Neural progenitor cell (in vitro differentiated cells): ENCODE measurements around the gene PRSS27. TPM values are rescaled to one million over a fixed set of nuclear protein-coding genes. Genes with fewer than 3 reads are reported as not detected.

ENCODE experiments used
- DNase-seq: peaks from one replicate; pipeline ENCODE4 v3.0.0-alpha.2; 2016; ENCODE audit warnings: low spot score
- H2AFZ ChIP-seq: fragments of 200-600 bp; sonication (generic); replicated peaks from 2 replicates; pipeline ENCODE4 v1.6.1; 2016; ENCODE audit warnings: antibody characterized with exemption
- H3F3A ChIP-seq: fragments of 200-600 bp; sonication (generic); 2 replicates; pipeline ENCODE4 v1.6.1; 2016; ENCODE audit warnings: antibody characterized with exemption, low read depth
- H3K27ac ChIP-seq: fragments of 200-600 bp; sonication (generic); 2 replicates; pipeline ENCODE4 v1.5.1; 2016; ENCODE audit warnings: mild to moderate bottlenecking
- H3K27me3 ChIP-seq: fragments of 200-600 bp; sonication (generic); 2 replicates; pipeline ENCODE4 v1.6.1; 2016; ENCODE audit warnings: mild to moderate bottlenecking, moderate library complexity
- H3K36me3 ChIP-seq: fragments of 200-600 bp; sonication (generic); 2 replicates; pipeline ENCODE4 v1.5.1; 2016
- H3K4me1 ChIP-seq: fragments of 200-600 bp; sonication (generic); 2 replicates; pipeline ENCODE4 v1.6.1; 2016; ENCODE audit warnings: mixed run types
- H3K4me2 ChIP-seq: fragments of 200-600 bp; sonication (generic); 2 replicates; pipeline ENCODE4 v1.6.1; 2016
- H3K4me3 ChIP-seq: fragments of 200-600 bp; sonication (generic); 2 replicates; pipeline ENCODE4 v1.5.1; 2016
- H3K79me2 ChIP-seq: fragments of 200-600 bp; sonication (generic); 2 replicates; pipeline ENCODE4 v1.6.1; 2016; ENCODE audit warnings: low read depth
- H3K9ac ChIP-seq: fragments of 200-600 bp; sonication (generic); 2 replicates; pipeline ENCODE4 v1.6.1; 2016
- H3K9me3 ChIP-seq: fragments of 200-600 bp; sonication (generic); 2 replicates; pipeline ENCODE4 v1.5.1; 2016; ENCODE audit warnings: low read depth
- H4K20me1 ChIP-seq: fragments of 200-600 bp; sonication (generic); 2 replicates; pipeline ENCODE4 v1.6.1; 2016; ENCODE audit warnings: low read depth
- H3K27ac Mint-ChIP-seq: 3 replicates; pipeline ENCODE4 v1.8.0; 2021; ENCODE audit warnings: mixed read lengths
- H3K27me3 Mint-ChIP-seq: 2 replicates; pipeline ENCODE4 v1.8.0; 2022; ENCODE audit warnings: low read depth, mild to moderate bottlenecking, inconsistent platforms, moderate library complexity, mixed read lengths; ENCODE audit not compliant: insufficient read depth
- H3K36me3 Mint-ChIP-seq: 3 replicates; pipeline ENCODE4 v1.8.0; 2021; ENCODE audit warnings: mixed read lengths
- H3K4me1 Mint-ChIP-seq: 3 replicates; pipeline ENCODE4 v1.8.0; 2021; ENCODE audit warnings: mixed read lengths
- H3K4me3 Mint-ChIP-seq: 3 replicates; pipeline ENCODE4 v1.8.0; 2021; ENCODE audit warnings: mild to moderate bottlenecking, moderate library complexity, mixed read lengths
- H3K9me3 Mint-ChIP-seq: 3 replicates; pipeline ENCODE4 v1.8.0; 2020; ENCODE audit warnings: mixed read lengths
- EZH2 ChIP-seq: fragments of 200-600 bp; sonication (generic); IDR thresholded peaks from 2 replicates; pipeline ENCODE4 v1.6.1; 2017; ENCODE audit warnings: antibody characterized with exemption, mild to moderate bottlenecking, moderate library complexity
- EZH2phosphoT487 ChIP-seq: fragments of 200-600 bp; sonication (generic); IDR thresholded peaks from 2 replicates; pipeline ENCODE4 v1.6.1; 2017; ENCODE audit warnings: antibody characterized with exemption
- total RNA-seq: library from RNA; depleted of rRNA; stranded (reverse); fragments of >200 nt; gene quantifications from 2 replicates; pipeline ENCODE4 v1.2.3, GENCODE V29; 2015; ENCODE audit warnings: low replicate concordance
- TF ChIP-seq, protein P1 (sequence below): fragments of 200-600 bp; sonication (generic); IDR thresholded peaks from 2 replicates; pipeline ENCODE4 v1.5.1; 2017; ENCODE audit warnings: antibody characterized with exemption, mild to moderate bottlenecking

Gene PRSS27
- total RNA-seq, 1 donor from 2014 or later: 1.8 TPM

DNA sequence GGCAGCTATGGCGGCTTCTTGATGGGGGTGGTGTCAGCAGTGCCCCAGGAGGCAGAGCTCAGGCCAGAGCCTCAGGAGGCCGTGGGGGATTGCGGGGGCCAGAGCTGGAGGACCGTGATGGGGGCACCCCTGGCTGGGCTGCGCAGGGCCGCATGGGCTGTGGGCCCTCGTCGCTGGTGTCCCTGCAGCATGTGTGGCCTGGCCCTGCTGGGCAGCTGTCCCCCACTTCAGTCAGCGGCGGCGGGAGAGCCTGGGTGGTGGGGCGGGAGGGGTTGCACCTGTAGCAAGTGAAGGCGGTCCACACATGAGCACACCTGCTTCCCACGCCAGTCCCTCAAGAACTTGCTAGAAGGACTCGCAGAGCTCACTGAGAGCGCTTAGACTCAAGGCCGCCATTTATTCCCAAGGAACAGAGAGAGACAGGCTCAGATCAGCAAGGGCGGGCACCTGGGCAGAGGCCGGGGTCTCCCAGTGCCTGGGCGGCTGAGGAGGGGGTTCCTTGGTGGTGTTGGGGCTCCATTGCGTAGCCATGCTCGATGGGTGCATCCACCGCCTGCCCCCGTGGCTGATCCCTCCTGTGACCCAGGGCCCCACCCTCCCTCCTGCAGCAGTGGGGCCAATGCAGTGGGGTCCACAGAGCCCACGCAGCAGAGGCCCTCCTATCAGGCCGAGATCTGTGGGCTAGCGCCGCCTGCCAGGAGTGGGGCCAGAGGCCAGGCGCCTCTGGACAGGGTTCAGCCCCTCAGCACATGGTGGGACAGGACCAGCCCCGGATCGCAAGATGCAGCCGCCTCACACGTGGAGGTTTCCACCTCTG, 15.7 kb downstream of the PRSS27 start:
- Histone ChIP-seq H3K4me3 (no peak overlapping the region), H3K27me3 (no peaks in the 10 kb centered on the region), H3K4me1 (no peaks in the 10 kb centered on the region), H3K79me2 (no peaks in the 10 kb centered on the region), H3K9ac (no peak overlapping the region), H4K20me1 (no peaks in the 10 kb centered on the region), H2AFZ (no peak overlapping the region), H3K4me2 (no peak overlapping the region), H3K36me3 (no peaks in the 10 kb centered on the region), H3K9me3 (no peaks in the 10 kb centered on the region), H3F3A (no peaks in the 10 kb centered on the region), H3K27ac (no peak overlapping the region)
- Mint-ChIP-seq H3K4me1 (no peaks in the 10 kb centered on the region), H3K36me3 (no peaks in the 10 kb centered on the region), H3K27me3 (no peaks in the 10 kb centered on the region), H3K9me3 (no peaks in the 10 kb centered on the region), H3K4me3 (no peak overlapping the region), H3K27ac (no peak overlapping the region)
- TF ChIP-seq, protein P1, sequence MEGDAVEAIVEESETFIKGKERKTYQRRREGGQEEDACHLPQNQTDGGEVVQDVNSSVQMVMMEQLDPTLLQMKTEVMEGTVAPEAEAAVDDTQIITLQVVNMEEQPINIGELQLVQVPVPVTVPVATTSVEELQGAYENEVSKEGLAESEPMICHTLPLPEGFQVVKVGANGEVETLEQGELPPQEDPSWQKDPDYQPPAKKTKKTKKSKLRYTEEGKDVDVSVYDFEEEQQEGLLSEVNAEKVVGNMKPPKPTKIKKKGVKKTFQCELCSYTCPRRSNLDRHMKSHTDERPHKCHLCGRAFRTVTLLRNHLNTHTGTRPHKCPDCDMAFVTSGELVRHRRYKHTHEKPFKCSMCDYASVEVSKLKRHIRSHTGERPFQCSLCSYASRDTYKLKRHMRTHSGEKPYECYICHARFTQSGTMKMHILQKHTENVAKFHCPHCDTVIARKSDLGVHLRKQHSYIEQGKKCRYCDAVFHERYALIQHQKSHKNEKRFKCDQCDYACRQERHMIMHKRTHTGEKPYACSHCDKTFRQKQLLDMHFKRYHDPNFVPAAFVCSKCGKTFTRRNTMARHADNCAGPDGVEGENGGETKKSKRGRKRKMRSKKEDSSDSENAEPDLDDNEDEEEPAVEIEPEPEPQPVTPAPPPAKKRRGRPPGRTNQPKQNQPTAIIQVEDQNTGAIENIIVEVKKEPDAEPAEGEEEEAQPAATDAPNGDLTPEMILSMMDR: no peak
- TF ChIP-seq EZH2 (no peak), EZH2phosphoT487 (no peak)
- no peak for DNase-seq

- Histone ChIP-seq H3F3A (no peaks in the 10 kb centered on the region), H3K9ac (no peak overlapping the region), H3K4me3 (no peak overlapping the region), H3K36me3 (no peaks in the 10 kb centered on the region), H3K9me3 (no peaks in the 10 kb centered on the region), H3K27me3 (no peaks in the 10 kb centered on the region), H2AFZ (no peak overlapping the region), H3K4me1 (no peaks in the 10 kb centered on the region), H3K4me2 (no peak overlapping the region), H3K27ac (no peak overlapping the region), H3K79me2 (no peaks in the 10 kb centered on the region), H4K20me1 (no peaks in the 10 kb centered on the region)
- no peak for TF ChIP-seq EZH2phosphoT487
- TF ChIP-seq, protein P1: no peak
- TF ChIP-seq EZH2: no peak
- DNase-seq: no peak
- H3K36me3 Mint-ChIP-seq: no peaks in the 10 kb centered on the region
- no peak overlapping the region for H3K27ac Mint-ChIP-seq
- H3K4me1 Mint-ChIP-seq: no peaks in the 10 kb centered on the region
- H3K9me3 Mint-ChIP-seq: no peaks in the 10 kb centered on the region
- H3K4me3 Mint-ChIP-seq: no peak overlapping the region
- H3K27me3 Mint-ChIP-seq: no peaks in the 10 kb centered on the region
These were observed 16.9 kb downstream of the PRSS27 start for GRCh38 chr16:2702871-2703745.

GRCh38 chr16:2702438-2702825, 17.6 kb downstream of the PRSS27 start:
- H3K27me3 Mint-ChIP-seq: no peaks in the 10 kb centered on the region
- Histone ChIP-seq H3K4me2 (no peak overlapping the region), H3K79me2 (no peaks in the 10 kb centered on the region), H3K36me3 (no peaks in the 10 kb centered on the region), H4K20me1 (no peaks in the 10 kb centered on the region), H3K4me1 (no peaks in the 10 kb centered on the region), H3K27ac (no peak overlapping the region), H3F3A (no peaks in the 10 kb centered on the region), H3K27me3 (no peaks in the 10 kb centered on the region), H3K4me3 (no peak overlapping the region), H2AFZ (no peak overlapping the region), H3K9me3 (no peaks in the 10 kb centered on the region), H3K9ac (no peak overlapping the region)
- H3K4me3 Mint-ChIP-seq: no peak overlapping the region
- TF ChIP-seq EZH2phosphoT487 (no peak), EZH2 (no peak)
- TF ChIP-seq, protein P1: no peak
- H3K4me1 Mint-ChIP-seq: no peaks in the 10 kb centered on the region
- DNase-seq: no peak
- H3K9me3 Mint-ChIP-seq: no peaks in the 10 kb centered on the region
- H3K27ac Mint-ChIP-seq: no peak overlapping the region
- H3K36me3 Mint-ChIP-seq: no peaks in the 10 kb centered on the region
